Panc1 (cell line): ENCODE measurements around the gene MYL5. TPM values are rescaled to one million over a fixed set of nuclear protein-coding genes. Genes with fewer than 3 reads are reported as not detected.
A peak's percentile ranks its signal among the peaks of the same experiment; 100 is the strongest.

Experiments
- ATAC-seq: fragments of 200-7000 bp; cut with Tn5 transposase; 2 replicates; pipeline ENCODE4 v1.9.1; 2020; ENCODE audit warnings: mild to moderate bottlenecking, moderate library complexity
- BruUV-seq: library from RNA; stranded (reverse); fragments of 400-500 nt; replicated peaks from 2 replicates; lab custom pipeline; 2021; lab: Mats Ljungman, UMichigan
- CTCF ChIA-PET: fragments of 300-600 bp; sonication (Branson Sonifier 250); formaldehyde crosslinking; loops from one replicate; lab custom pipeline; 2022; ENCODE audit warnings: antibody characterized with exemption; lab: Charles Lee
- POLR2A ChIA-PET: fragments of 300-600 bp; sonication (Branson Sonifier 250); formaldehyde crosslinking; loops from one replicate; lab custom pipeline; 2022; ENCODE audit warnings: antibody characterized with exemption; lab: Charles Lee
- DNase-seq: peaks from one replicate; pipeline ENCODE4 v3.0.0-alpha.2; 2010; ENCODE audit warnings: low read depth, low spot score
- H3K27ac ChIP-seq: 2 replicates; pipeline ENCODE4 v1.5.1; 2011; ENCODE audit warnings: mild to moderate bottlenecking, low read length, inconsistent platforms
- H3K27me3 ChIP-seq: fragments of 200-500 bp; sonication (Bioruptor generic); 2 replicates; pipeline ENCODE4 v1.6.0; 2014; ENCODE audit warnings: low read length, inconsistent platforms; ENCODE audit not compliant: control insufficient read depth, insufficient read depth
- H3K36me3 ChIP-seq: fragments of 200-500 bp; sonication (Bioruptor generic); 2 replicates; pipeline ENCODE4 v1.5.1; 2014; ENCODE audit warnings: inconsistent platforms, mild to moderate bottlenecking, low read length, moderate library complexity; ENCODE audit not compliant: control insufficient read depth, insufficient read depth
- H3K4me1 ChIP-seq: 2 replicates; pipeline ENCODE4 v1.5.1; 2011; ENCODE audit warnings: inconsistent platforms, mild to moderate bottlenecking, low read length, moderate library complexity; ENCODE audit not compliant: control insufficient read depth, insufficient read depth
- H3K4me3 ChIP-seq, 2 experiments: 2 replicates each; pipeline ENCODE4 v1.5.1; 2011 to 2012; ENCODE audit warnings: low read depth in 2 of 2, low read length in 2 of 2, mild to moderate bottlenecking in 2 of 2, inconsistent platforms in 1 of 2, moderate library complexity in 1 of 2
- H3K9me3 ChIP-seq: fragments of 200-500 bp; sonication (Bioruptor generic); 2 replicates; pipeline ENCODE4 v1.5.1; 2014; ENCODE audit warnings: low read depth, mild to moderate bottlenecking, inconsistent platforms, low read length, moderate library complexity; ENCODE audit not compliant: control insufficient read depth, insufficient read depth
- POLR2AphosphoS5 ChIP-seq: IDR thresholded peaks from 2 replicates; pipeline ENCODE4 v1.6.1; 2012; ENCODE audit warnings: mild to moderate bottlenecking, low read depth, low read length, moderate library complexity
- SIN3A ChIP-seq: IDR thresholded peaks from 2 replicates; pipeline ENCODE4 v1.6.1; 2012; ENCODE audit warnings: low read depth, mild to moderate bottlenecking, low read length, moderate library complexity, borderline replicate concordance; ENCODE audit not compliant: insufficient read depth
- TCF7L2 ChIP-seq: IDR thresholded peaks from 2 replicates; pipeline ENCODE4 v1.6.1; 2011; ENCODE audit warnings: mild to moderate bottlenecking, low read depth, low read length, inconsistent platforms
- in situ Hi-C: cut with HindIII; loops from 2 replicates; pipeline ENCODE4 v1.10.0; 2016; ENCODE audit warnings: low sequenced_read_pairs, low pct_unique_long_range_greater_than_20kb
- intact Hi-C: fragments of 100-400 bp; cut with micrococcal nuclease; formaldehyde crosslinking; loops from one replicate; pipeline ENCODE4 v1.10.0; 2022; ENCODE audit not compliant: unreplicated experiment
- total RNA-seq: library from RNA; stranded (reverse); gene quantifications from one replicate; pipeline ENCODE4 v1.2.1, GENCODE V29; 2021; ENCODE audit not compliant: unreplicated experiment
- TF ChIP-seq, protein P1 (sequence below), 2 experiments: IDR thresholded peaks; 2 replicates each; pipeline ENCODE4 v1.6.1; 2011 to 2012; ENCODE audit warnings: low read depth in 2 of 2, control low read depth in 1 of 2, low read length in 1 of 2, mild to moderate bottlenecking in 1 of 2, moderate library complexity in 1 of 2; ENCODE audit not compliant: insufficient read depth in 1 of 2
- TF ChIP-seq, protein P2 (sequence below): fragments of 450-650 bp; IDR thresholded peaks from 2 replicates; pipeline ENCODE4 v1.5.1; 2017; ENCODE audit warnings: mild to moderate bottlenecking

The MYL5 gene
- total RNA-seq, 1 experiment from 2014 or later = 12.0 TPM

DNA sequence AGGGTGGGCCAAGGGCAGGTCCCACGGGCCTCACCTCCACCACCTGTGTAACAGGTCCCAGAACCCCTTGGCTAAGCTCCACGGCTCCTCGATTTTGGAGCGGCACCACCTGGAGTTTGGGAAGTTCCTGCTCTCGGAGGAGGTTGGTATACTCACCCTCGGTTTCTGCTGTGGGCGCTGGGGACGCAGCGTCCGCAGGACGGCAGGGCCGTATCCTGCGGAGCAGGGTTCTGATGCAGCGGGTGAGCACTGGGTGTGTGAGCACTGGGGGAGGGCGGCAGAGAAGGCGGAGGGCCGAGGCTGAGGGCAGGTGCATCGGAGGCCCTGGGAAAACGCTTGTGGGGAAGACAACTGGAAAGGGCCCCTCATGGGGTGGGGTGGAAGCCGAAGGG lies 11.3 kb upstream of the MYL5 start:
- Histone ChIP-seq H3K4me1 (peaks cover 3% of the 10 kb centered on the region; the same call in 1 of the 2 replicates), H3K36me3 (no peaks in the 10 kb centered on the region), H3K4me3 (peak overlapping the region; percentile 52 to 61), H3K27me3 (no peaks in the 10 kb centered on the region), H3K9me3 (no peaks in the 10 kb centered on the region), H3K27ac (peak overlapping the region; percentile 61)
- TF ChIP-seq TCF7L2 = no peak
- TF ChIP-seq, protein P1, sequence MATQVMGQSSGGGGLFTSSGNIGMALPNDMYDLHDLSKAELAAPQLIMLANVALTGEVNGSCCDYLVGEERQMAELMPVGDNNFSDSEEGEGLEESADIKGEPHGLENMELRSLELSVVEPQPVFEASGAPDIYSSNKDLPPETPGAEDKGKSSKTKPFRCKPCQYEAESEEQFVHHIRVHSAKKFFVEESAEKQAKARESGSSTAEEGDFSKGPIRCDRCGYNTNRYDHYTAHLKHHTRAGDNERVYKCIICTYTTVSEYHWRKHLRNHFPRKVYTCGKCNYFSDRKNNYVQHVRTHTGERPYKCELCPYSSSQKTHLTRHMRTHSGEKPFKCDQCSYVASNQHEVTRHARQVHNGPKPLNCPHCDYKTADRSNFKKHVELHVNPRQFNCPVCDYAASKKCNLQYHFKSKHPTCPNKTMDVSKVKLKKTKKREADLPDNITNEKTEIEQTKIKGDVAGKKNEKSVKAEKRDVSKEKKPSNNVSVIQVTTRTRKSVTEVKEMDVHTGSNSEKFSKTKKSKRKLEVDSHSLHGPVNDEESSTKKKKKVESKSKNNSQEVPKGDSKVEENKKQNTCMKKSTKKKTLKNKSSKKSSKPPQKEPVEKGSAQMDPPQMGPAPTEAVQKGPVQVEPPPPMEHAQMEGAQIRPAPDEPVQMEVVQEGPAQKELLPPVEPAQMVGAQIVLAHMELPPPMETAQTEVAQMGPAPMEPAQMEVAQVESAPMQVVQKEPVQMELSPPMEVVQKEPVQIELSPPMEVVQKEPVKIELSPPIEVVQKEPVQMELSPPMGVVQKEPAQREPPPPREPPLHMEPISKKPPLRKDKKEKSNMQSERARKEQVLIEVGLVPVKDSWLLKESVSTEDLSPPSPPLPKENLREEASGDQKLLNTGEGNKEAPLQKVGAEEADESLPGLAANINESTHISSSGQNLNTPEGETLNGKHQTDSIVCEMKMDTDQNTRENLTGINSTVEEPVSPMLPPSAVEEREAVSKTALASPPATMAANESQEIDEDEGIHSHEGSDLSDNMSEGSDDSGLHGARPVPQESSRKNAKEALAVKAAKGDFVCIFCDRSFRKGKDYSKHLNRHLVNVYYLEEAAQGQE (IDR thresholded peaks at IDR 0.05; ENCODE audit: insufficient read depth in 1 of 2, low read depth in 2 of 2, low read length in 1 of 2) = no peak
- TF ChIP-seq POLR2AphosphoS5 = no peak
- TF ChIP-seq SIN3A = no peak
- DNase-seq (no peak), ATAC-seq (peak; percentile 30)
- CTCF ChIA-PET = no interaction called here
- in situ Hi-C loops = no loop called here
- intact Hi-C loops = no loop called here
- no TSS peak for BruUV-seq
- POLR2A ChIA-PET = no interaction called here

DNA sequence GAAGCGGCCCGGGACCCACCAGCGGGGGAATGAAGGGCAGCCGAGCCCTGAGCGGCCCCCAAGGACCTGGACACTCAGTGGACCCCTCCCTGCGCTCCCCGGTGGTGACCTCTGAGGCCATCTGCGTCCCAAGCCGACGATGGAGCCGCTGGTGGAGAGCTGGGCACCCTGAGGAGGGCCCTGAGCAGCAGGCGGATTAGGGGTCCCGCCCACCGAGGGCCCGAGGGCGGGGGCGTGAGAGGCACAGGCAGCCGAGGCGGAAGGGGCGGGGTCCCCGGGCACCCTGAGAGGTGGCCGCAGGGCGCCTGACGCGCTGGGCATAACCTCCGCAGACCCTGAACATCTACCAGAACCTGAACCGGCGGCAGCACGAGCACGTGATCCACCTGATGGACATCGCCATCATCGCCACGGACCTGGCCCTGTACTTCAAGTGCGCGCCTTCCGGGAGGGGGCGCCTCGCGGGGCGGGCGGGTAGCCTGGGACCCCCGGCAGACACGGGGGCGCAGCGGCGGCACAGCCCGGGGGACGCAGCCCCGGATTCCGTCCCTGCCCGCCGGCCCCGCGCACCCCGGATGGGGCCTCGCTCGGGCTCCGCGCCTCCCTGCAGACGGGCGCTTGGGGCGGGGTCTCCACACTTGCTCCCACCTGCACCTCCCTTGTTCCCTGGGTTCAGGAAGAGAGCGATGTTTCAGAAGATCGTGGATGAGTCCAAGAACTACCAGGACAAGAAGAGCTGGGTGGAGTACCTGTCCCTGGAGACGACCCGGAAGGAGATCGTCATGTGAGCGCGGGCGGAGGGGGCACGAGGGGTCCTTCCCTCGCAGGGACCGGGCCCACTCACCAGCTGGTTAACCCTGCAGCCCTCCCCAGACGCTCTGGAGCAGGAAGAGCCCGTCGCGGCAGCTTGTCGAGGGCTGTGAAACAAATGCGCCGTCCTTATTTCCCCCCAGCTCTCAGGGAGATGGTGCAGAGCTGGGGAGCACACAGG lies 10.6 kb upstream of the MYL5 start:
- peak; percentile 76 for ATAC-seq
- H3K4me1 ChIP-seq = peaks cover 3% of the 10 kb centered on the region; the same call in 1 of the 2 replicates
- in situ Hi-C loops = no loop called here
- POLR2A ChIA-PET = no interaction called here
- intact Hi-C loops = no loop called here
- H3K9me3 ChIP-seq = no peaks in the 10 kb centered on the region
- CTCF ChIA-PET = interaction anchor here (0.5 to 1.3 kb wide), 2 partner anchors 15 to 66 kb away, joined by 3 to 5 read pairs; no protein-coding TSS in a partner anchor
- H3K4me3 ChIP-seq = peak overlapping the region; percentile 52 to 61
- H3K27ac ChIP-seq = peak overlapping the region; percentile 71
- H3K27me3 ChIP-seq = no peaks in the 10 kb centered on the region
- H3K36me3 ChIP-seq = no peaks in the 10 kb centered on the region
- peak; percentile 28; the same call in 1 of the 2 replicates for TF ChIP-seq POLR2AphosphoS5
- TF ChIP-seq, protein P2, sequence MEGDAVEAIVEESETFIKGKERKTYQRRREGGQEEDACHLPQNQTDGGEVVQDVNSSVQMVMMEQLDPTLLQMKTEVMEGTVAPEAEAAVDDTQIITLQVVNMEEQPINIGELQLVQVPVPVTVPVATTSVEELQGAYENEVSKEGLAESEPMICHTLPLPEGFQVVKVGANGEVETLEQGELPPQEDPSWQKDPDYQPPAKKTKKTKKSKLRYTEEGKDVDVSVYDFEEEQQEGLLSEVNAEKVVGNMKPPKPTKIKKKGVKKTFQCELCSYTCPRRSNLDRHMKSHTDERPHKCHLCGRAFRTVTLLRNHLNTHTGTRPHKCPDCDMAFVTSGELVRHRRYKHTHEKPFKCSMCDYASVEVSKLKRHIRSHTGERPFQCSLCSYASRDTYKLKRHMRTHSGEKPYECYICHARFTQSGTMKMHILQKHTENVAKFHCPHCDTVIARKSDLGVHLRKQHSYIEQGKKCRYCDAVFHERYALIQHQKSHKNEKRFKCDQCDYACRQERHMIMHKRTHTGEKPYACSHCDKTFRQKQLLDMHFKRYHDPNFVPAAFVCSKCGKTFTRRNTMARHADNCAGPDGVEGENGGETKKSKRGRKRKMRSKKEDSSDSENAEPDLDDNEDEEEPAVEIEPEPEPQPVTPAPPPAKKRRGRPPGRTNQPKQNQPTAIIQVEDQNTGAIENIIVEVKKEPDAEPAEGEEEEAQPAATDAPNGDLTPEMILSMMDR = no peak; the same call in 1 of the 2 replicates
- TF ChIP-seq, protein P1 (IDR thresholded peaks at IDR 0.05; ENCODE audit: insufficient read depth in 1 of 2, low read depth in 2 of 2, low read length in 1 of 2) = no peak
- peak; percentile 27; the same call in 1 of the 2 replicates for TF ChIP-seq SIN3A
- no peak for TF ChIP-seq TCF7L2
- TSS peak; percentile 86 for BruUV-seq
- DNase-seq = no peak
